ENCODE results near the gene CDC34.

CDC34 gene

DNA sequence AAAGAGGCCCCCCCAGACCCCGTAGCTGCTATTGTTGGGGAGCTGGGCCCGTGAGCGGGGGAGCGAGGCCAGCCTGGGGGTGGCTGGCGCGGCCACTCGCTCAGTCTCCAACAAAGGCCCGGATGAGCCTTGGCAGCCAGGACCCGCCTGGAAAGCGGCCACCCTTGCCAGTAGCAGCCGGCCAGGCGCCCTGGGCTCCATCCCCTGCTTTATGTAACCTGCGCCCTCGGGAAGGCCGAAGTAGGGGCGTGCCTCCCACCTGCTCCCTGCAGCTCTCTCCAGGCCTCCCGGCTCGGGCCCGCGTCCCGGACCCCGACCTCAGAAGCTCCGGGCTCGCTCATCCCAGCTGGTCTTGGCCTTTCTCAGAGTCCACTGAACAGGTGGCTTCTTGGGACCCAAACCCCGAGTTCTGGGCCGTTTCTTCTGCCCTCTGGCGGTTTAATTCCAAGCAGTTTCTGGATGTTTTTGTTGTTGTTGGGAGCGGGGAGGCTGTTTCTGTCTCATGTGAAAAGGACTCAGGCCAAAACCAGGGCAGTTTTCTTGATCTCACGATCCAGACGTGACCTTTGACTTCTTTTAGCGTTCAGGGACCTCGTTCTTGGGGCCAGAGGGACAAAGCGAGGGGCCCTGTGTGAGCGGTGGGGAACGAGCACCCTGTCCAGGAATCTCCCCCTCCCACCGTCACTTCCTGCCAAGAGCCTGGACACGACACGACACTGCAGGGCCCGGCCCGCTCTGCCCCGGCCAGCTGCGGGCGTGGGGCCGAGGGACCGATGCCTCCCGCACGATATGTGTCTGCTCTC lies 1.2 kb downstream of the CDC34 start:
- Histone ChIP-seq H4K20me1 (ENCODE audit: insufficient read depth, low read length) (peaks cover 45% of the 10 kb centered on the region), H3K4me1 (ENCODE audit: insufficient read depth, low read length) (peaks cover 30% of the 10 kb centered on the region), H3K4me3 (ENCODE audit: low read depth in 1 of 2, low read length in 2 of 2) (peak overlapping the region; percentile 97 to 99), H3K36me3 (ENCODE audit: insufficient read depth, low read length) (peaks cover 28% of the 10 kb centered on the region), H3K9me3 (ENCODE audit: insufficient read depth, low read length, severe bottlenecking) (no peaks in the 10 kb centered on the region), H2AFZ (ENCODE audit: low read depth, low read length) (peak overlapping the region; percentile 38; the same call in 1 of the 2 replicates), H3K27me3 (ENCODE audit: insufficient read depth, low read length, poor library complexity) (no peaks in the 10 kb centered on the region), H3K9ac (ENCODE audit: low read depth, low read length) (peak overlapping the region; percentile 95), H3K27ac (ENCODE audit: low read length) (peak overlapping the region; percentile 71), H3K79me2 (ENCODE audit: insufficient read depth, low read length) (peaks cover 43% of the 10 kb centered on the region), H3K4me2 (ENCODE audit: insufficient read depth, low read length) (peak overlapping the region; percentile 93)
- DNase-seq (peak; percentile 55), ATAC-seq (ENCODE audit: insufficient read depth, low read depth) (0 out of 3 replicates have a peak, but pooled peaks have one; percentile 4)
- TF ChIP-seq EZH2 (IDR thresholded peaks at IDR 0.05; ENCODE audit: borderline replicate concordance, low read depth, low read length, severe bottlenecking) = no peak
- TF ChIP-seq, protein P1, sequence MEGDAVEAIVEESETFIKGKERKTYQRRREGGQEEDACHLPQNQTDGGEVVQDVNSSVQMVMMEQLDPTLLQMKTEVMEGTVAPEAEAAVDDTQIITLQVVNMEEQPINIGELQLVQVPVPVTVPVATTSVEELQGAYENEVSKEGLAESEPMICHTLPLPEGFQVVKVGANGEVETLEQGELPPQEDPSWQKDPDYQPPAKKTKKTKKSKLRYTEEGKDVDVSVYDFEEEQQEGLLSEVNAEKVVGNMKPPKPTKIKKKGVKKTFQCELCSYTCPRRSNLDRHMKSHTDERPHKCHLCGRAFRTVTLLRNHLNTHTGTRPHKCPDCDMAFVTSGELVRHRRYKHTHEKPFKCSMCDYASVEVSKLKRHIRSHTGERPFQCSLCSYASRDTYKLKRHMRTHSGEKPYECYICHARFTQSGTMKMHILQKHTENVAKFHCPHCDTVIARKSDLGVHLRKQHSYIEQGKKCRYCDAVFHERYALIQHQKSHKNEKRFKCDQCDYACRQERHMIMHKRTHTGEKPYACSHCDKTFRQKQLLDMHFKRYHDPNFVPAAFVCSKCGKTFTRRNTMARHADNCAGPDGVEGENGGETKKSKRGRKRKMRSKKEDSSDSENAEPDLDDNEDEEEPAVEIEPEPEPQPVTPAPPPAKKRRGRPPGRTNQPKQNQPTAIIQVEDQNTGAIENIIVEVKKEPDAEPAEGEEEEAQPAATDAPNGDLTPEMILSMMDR (IDR thresholded peaks at IDR 0.05; ENCODE audit: borderline replicate concordance, extremely low read depth, low read length, poor library complexity, severe bottlenecking) = peak; percentile 59

DNA sequence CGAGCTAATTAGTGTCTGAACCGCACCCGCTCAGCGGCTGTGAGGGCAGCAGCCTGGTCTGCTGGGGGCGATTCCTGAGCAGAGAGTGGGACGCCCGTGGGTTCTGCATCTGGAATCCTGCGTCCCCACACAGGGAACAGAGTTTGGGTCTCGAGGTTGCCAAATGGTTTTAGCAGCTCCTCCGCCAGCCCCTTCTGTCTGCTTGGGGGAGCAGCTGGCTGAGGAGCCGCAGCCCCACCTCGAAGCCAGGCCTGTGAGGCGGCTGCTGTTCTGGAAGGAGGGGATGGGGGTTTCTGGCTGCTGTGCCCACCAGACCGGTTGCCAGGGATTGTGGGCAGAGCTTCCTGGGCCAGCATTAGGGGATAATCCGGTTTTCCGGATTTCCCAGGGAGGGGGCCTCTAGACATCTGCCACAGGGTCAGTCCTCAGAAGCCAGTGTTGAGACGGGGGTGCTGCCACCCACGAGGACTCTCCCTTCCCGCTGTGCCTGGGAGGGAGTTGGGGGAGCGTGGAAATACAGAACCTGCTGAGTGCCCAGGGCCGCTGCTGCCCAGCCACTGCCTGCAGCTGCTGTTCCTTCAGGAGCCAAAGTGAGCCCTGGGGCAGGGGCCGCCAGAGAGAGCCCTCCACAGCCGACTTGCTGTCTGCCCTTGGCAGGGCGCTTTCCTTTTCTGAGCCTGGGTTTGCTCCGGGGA lies 2.0 kb downstream of the CDC34 start:
- no peak overlapping the region for H2AFZ ChIP-seq (ENCODE audit: low read depth, low read length)
- peak overlapping the region; percentile 93 for H3K4me2 ChIP-seq (ENCODE audit: insufficient read depth, low read length)
- peaks cover 36% of the 10 kb centered on the region for H3K36me3 ChIP-seq (ENCODE audit: insufficient read depth, low read length)
- H3K9me3 ChIP-seq (ENCODE audit: insufficient read depth, low read length, severe bottlenecking) = no peaks in the 10 kb centered on the region
- DNase-seq (no peak), ATAC-seq (ENCODE audit: insufficient read depth, low read depth) (no peak)
- peaks cover 30% of the 10 kb centered on the region for H3K4me1 ChIP-seq (ENCODE audit: insufficient read depth, low read length)
- peak overlapping the region; percentile 97 to 99; a peak in 3 of 4 replicates for H3K4me3 ChIP-seq (ENCODE audit: low read depth in 1 of 2, low read length in 2 of 2)
- peaks cover 51% of the 10 kb centered on the region for H4K20me1 ChIP-seq (ENCODE audit: insufficient read depth, low read length)
- TF ChIP-seq, protein P1 (IDR thresholded peaks at IDR 0.05; ENCODE audit: borderline replicate concordance, extremely low read depth, low read length, poor library complexity, severe bottlenecking) = no peak
- TF ChIP-seq EZH2 (IDR thresholded peaks at IDR 0.05; ENCODE audit: borderline replicate concordance, low read depth, low read length, severe bottlenecking) = no peak
- no peaks in the 10 kb centered on the region for H3K27me3 ChIP-seq (ENCODE audit: insufficient read depth, low read length, poor library complexity)
- peaks cover 43% of the 10 kb centered on the region for H3K79me2 ChIP-seq (ENCODE audit: insufficient read depth, low read length)
- peak overlapping the region; percentile 95 for H3K9ac ChIP-seq (ENCODE audit: low read depth, low read length)
- H3K27ac ChIP-seq (ENCODE audit: low read length) = peak overlapping the region; percentile 71

DNA sequence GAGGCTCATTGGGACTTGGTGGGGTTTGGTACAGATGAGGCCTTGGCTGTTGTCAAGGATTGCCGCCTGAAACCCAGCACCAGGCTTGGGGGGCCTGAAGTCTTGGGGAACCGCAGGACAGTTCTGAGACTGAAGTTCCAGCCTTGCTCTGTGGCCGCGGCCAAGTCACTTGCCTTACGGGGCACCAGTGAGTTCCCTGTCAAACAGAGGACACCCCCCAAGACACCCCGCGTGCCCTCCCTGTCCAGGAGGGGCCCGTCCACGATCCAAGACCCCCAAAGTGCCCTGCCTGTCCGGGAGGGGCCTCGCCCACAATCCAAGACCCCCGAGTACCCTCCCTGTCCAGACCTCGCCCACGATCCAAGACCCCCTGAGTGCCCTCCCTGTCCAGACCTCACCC lies 2.5 kb downstream of the CDC34 start:
- Histone ChIP-seq H3K4me2 (ENCODE audit: insufficient read depth, low read length) (peak overlapping the region; percentile 93; the same call in 1 of the 2 replicates), H2AFZ (ENCODE audit: low read depth, low read length) (no peak overlapping the region), H3K36me3 (ENCODE audit: insufficient read depth, low read length) (peaks cover 41% of the 10 kb centered on the region), H4K20me1 (ENCODE audit: insufficient read depth, low read length) (peaks cover 57% of the 10 kb centered on the region), H3K9ac (ENCODE audit: low read depth, low read length) (peak overlapping the region; percentile 95; the same call in 1 of the 2 replicates), H3K79me2 (ENCODE audit: insufficient read depth, low read length) (peaks cover 43% of the 10 kb centered on the region), H3K9me3 (ENCODE audit: insufficient read depth, low read length, severe bottlenecking) (no peaks in the 10 kb centered on the region), H3K4me1 (ENCODE audit: insufficient read depth, low read length) (peaks cover 30% of the 10 kb centered on the region), H3K27me3 (ENCODE audit: insufficient read depth, low read length, poor library complexity) (no peaks in the 10 kb centered on the region), H3K27ac (ENCODE audit: low read length) (peak overlapping the region; percentile 26; the same call in 1 of the 2 replicates), H3K4me3 (ENCODE audit: low read depth in 1 of 2, low read length in 2 of 2) (peak overlapping the region in 1 of 2 experiments; percentile 99; a peak in 2 of 4 replicates)
- DNase-seq (no peak), ATAC-seq (ENCODE audit: insufficient read depth, low read depth) (no peak)
- TF ChIP-seq, protein P1 (IDR thresholded peaks at IDR 0.05; ENCODE audit: borderline replicate concordance, extremely low read depth, low read length, poor library complexity, severe bottlenecking) = no peak
- no peak for TF ChIP-seq EZH2 (IDR thresholded peaks at IDR 0.05; ENCODE audit: borderline replicate concordance, low read depth, low read length, severe bottlenecking)

Measured in DND-41 (cell line).